ENCODE results near the gene GPBP1. TPM values are rescaled to one million over a fixed set of nuclear protein-coding genes. Genes with fewer than 3 reads are reported as not detected.
"Not testable (repeated sequence)": the region's sequence is repeated elsewhere in the genome, so short reads cannot be mapped to it uniquely, and the experiment has no call there.

The GPBP1 gene
- total and polyA plus RNA-seq, 8 donors: 23.4 to 54.0 (median 29.0) TPM

GRCh38 chr5:57307516-57307915 is 133.7 kb downstream of the GPBP1 start:
- no peak overlapping the region for H3K27ac ChIP-seq
- TF ChIP-seq CTCF (IDR thresholded peaks at IDR 0.05): no peak
- DNase-seq: no peak
- H3K4me3 ChIP-seq: no peak overlapping the region
- H3K36me3 ChIP-seq: no peaks in the 10 kb centered on the region
- H3K4me1 ChIP-seq: peaks cover 0 to 13% (median 10%) of the 10 kb centered on the region in 3 donors
- no peaks in the 10 kb centered on the region for H3K9me3 ChIP-seq
- intact Hi-C loops (cut with DNase I): loop anchor here in 1 of 3 donors (10.0 kb wide), 1 partner anchor 187 kb away; no protein-coding TSS in a partner anchor
- 84 to 96% methylated on average over 2 of the region's 2 CpGs for WGBS, 2 donors
- peak in 1 of 4 donors; percentile 33 for ATAC-seq
- FAIRE-seq: no peak
- no peaks in the 10 kb centered on the region for H3K27me3 ChIP-seq

DNA sequence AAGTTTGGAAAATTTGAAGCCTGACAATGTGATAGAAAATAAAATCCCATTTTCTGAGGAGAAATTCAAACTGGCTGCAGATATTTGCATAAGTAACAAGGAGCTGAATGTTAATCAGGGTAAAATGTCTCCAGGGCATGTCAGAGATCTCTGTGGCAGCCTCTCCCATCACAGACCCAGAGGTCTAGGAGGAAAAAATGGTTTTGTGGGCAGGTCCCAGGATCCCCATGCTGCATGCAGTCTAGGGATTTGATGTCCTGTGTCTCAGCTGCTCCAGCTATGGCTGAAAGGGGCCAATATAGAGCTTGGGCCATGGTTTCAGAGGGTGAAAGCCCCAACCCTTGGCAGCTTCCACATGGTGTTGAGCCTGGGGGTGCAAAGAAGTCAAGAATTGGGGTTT is 135.2 kb downstream of the GPBP1 start:
- ATAC-seq, H3K27me3 ChIP-seq, H3K4me3 ChIP-seq, DNase-seq, H3K36me3 ChIP-seq, FAIRE-seq, H3K9me3 ChIP-seq, H3K27ac ChIP-seq: not testable (repeated sequence)
- intact Hi-C loops (cut with DNase I): loop anchor here in 1 of 3 donors (10.0 kb wide), 1 partner anchor 186 kb away; no protein-coding TSS in a partner anchor
- H3K4me1 ChIP-seq: peaks cover 0 to 14% (median 10%) of the 10 kb centered on the region in 3 donors

DNA sequence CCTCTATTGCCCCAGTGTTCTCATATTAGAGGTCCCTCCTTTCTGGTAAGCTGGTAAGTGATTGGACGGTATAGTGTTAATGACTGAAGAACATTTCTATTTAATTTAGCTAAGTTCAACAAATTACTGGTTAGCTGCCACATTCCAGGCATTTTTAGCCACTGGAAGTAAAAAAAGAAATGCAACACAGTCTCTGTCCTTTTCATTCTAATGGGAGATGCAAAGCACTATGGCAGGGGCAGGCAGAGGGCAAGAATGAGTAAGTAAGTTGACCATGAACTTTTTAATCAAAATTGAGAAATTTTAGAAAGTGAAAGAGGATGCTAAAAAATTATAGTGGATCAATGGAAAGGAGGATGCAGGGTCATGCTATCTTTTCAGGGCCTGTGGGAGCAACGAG is 137.4 kb downstream of the GPBP1 start:
- no peak for DNase-seq
- Histone ChIP-seq H3K4me3 (no peak overlapping the region), H3K9me3 (no peaks in the 10 kb centered on the region), H3K4me1 (peaks cover 0 to 14% (median 10%) of the 10 kb centered on the region in 3 donors), H3K27ac (peak overlapping the region in 1 of 4 donors; percentile 47), H3K27me3 (no peaks in the 10 kb centered on the region), H3K36me3 (no peaks in the 10 kb centered on the region)
- intact Hi-C loops (cut with DNase I): no loop called here
- no peak for TF ChIP-seq CTCF (IDR thresholded peaks at IDR 0.05)
- whole genome bisulfite sequencing, 2 donors: 68 to 82% methylated on average over 2 of the region's 2 CpGs
- ATAC-seq: no peak
- FAIRE-seq: no peak

DNA sequence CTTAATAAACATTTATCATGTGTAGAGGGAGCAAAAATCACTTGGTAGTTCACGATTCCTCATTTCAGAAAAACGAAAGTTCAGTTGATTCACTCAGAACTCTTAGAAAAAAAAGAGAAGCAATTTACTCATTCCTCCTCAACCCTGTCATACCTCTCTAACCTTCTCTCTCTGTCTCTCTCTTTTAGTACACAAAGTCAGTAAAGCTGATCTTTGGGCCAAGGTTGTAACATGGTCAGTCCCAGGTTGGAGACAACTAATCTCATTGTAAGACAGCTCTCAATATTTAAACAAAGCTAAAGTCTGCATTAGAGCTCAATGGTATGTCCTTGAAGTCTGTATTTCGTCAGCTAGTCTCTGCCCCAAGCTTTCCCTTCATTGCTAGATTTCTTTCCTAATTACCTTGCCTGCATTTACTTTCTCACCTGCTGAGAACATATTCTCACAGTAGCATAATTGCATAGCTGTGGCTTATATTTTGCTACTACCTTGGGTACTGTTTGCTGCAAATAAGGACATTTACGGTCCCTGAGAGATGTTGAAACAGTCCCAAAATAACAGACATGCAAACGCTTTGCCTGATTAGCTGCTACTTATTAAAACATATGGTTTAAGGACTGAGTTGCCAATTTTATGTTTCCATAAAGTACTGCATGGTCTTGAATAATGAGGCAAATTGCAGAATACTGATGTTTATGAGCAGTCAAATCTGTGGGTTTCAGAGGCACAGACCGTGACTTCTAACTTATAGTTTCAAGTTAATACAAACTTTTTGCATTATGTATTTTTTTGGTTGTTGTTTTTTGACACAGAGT is 138.3 kb downstream of the GPBP1 start:
- Histone ChIP-seq H3K4me3 (no peak overlapping the region), H3K9me3 (no peaks in the 10 kb centered on the region), H3K27me3 (no peaks in the 10 kb centered on the region), H3K27ac (peak overlapping the region in 1 of 4 donors; percentile 47), H3K4me1 (peaks cover 0 to 14% (median 10%) of the 10 kb centered on the region in 3 donors), H3K36me3 (no peaks in the 10 kb centered on the region)
- no peak for TF ChIP-seq CTCF (IDR thresholded peaks at IDR 0.05)
- 37 to 43% methylated on average over 6 of the region's 6 CpGs for WGBS, 2 donors
- intact Hi-C loops (cut with DNase I): no loop called here
- peak in 3 of 4 donors; percentile 20 to 74 (median 51) for ATAC-seq
- no peak for FAIRE-seq
- no peak for DNase-seq

DNA sequence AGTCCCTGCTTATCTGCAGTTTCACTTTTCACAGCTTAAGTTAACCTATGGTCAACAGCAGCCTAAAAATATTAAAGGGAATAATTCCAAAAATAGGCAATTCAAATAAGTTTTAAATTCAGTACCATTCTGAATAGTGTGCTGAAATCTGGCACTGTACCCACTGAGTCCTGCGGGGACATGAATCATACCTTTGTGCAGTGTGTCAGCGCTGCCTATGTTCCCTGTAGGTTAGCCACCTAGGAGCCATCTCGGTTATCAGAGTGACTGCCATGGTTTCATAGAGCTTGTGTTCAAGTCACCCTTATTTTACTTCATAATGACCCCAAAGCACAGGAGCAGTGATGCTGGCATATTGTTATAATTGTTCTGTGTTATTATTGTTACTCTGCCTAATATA is 139.9 kb downstream of the GPBP1 start:
- ATAC-seq (no peak), FAIRE-seq (no peak), DNase-seq (no peak)
- no peak overlapping the region for H3K4me3 ChIP-seq
- H3K27me3 ChIP-seq: no peaks in the 10 kb centered on the region
- intact Hi-C loops (cut with DNase I): no loop called here
- no peaks in the 10 kb centered on the region for H3K9me3 ChIP-seq
- no peaks in the 10 kb centered on the region for H3K36me3 ChIP-seq
- peaks cover 0 to 14% (median 10%) of the 10 kb centered on the region in 3 donors for H3K4me1 ChIP-seq
- no peak for TF ChIP-seq CTCF (IDR thresholded peaks at IDR 0.05)
- 96 to 98% methylated on average over 3 of the region's 3 CpGs for WGBS, 2 donors
- H3K27ac ChIP-seq: no peak overlapping the region

Other genes with a start within 250 kb of the GPBP1 start
- gene MIER3, start 221.9 kb upstream of the GPBP1 start, total RNA-seq: 10 to 100 TPM in 2 of 6 donors, 1 to 10 TPM in 4; 7.3 to 16.3 (median 8.6) TPM
- 1 to 10 TPM; 3.8 to 6.7 TPM for gene MIER3, start 221.9 kb upstream of the GPBP1 start, polyA plus RNA-seq

Data from pancreas (tissue), 10 donors.